NCI-H2171 (cell line): ENCODE measurements around the gene PLEKHA5.
A peak's percentile ranks its signal among the peaks of the same experiment; 100 is the strongest.
"Not testable (repeated sequence)": the region's sequence is repeated elsewhere in the genome, so short reads cannot be mapped to it uniquely, and the experiment has no call there.

Experiments
- DNase-seq: peaks from one replicate; lab custom pipeline; 2025; lab: John Stamatoyannopoulos, UW

PLEKHA5 gene

DNA sequence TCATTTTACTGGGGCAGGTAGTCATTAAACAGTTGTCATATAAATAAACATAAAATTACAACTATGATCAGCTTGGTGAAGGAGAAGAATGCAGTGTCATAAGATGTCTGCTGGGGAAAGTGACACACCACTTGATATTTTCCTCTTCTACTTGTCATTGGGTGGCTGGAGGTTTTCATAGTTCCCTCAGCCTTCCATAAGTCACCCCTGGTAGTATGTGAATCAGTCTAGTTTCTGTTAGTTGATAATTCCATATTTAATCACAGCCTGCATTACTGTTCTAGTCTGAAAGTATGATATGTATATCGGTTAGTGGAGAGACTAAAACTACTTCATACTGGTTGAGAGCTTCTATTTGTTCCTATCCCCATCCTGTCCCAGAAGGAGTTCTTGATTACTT is 38.2 kb downstream of the PLEKHA5 start:
- no peak for DNase-seq

DNA sequence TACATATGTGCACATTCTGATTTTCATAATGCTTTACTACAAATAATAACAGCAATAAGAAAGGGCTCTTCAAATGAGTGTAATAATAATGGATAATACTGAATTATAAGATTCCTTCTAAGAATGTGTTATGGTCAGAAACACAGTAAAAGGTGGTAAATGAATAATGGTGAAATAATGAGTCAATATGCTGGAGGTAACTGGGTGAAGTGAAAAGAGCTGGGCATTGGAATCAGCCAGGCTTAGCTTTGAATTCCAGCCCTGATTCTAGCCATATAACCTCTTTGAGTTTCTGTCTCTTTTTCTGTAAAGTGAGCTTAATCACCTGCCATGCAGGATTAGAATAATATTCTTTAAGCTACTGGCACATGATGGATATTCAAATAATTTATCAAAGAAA is 39.1 kb downstream of the PLEKHA5 start:
- no peak for DNase-seq

DNA sequence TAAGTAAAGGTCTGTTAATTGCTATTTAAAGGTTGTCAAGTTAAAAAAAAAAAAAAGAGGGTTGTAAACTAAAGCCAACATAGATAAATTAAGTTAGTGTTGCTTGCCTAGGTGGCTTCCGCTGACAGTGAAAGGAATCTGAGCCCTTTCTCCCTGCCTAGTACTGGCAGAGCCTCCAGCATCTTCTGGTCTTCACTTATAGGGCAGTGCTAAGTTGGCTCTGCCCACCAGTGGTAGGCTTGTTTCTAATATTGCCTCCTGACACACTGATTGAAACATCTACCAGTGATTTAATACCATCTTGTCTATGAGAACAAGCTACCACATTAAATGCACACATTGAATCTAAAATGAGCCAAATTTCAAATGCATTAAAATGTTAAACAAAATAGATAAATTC is 39.7 kb downstream of the PLEKHA5 start:
- DNase-seq = no peak

DNA sequence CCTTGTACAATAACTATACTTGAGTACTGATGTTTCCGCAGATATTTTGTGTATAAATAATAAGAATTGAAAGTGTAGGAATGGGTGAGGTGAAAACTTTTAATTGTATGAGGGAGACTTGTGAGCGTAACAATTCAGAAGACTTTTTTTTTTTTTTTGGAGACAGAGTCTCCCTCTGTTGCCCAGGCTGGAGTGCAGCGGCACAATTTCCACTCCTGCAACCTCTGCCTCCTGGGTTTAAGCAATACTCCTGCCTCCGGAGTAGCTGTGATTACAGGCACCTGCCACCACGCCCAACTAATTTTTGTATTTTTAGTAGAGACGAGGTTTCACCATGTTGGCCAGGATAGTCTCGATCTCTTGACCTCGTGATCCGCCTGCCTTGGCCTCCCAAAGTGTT is 40.8 kb downstream of the PLEKHA5 start:
- not testable (repeated sequence) for DNase-seq

DNA sequence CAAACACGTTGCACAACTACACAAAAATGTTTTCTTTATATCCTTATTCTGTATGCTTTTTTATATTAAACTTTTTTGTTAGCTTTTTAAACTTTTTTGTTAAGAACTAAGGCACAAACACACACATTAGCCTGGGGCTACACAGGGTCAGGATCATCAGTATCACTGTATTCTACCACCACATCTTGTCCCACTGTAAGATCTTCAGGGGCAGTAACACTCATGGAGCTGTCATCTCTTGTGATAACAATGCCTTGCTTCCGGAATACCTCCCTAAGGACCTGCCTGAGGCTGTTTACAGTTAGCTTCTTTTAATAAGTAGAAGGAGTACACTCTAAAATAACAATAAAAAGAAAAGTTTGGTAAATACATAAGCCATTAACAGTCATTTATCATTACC is 42.2 kb downstream of the PLEKHA5 start:
- DNase-seq = no peak

DNA sequence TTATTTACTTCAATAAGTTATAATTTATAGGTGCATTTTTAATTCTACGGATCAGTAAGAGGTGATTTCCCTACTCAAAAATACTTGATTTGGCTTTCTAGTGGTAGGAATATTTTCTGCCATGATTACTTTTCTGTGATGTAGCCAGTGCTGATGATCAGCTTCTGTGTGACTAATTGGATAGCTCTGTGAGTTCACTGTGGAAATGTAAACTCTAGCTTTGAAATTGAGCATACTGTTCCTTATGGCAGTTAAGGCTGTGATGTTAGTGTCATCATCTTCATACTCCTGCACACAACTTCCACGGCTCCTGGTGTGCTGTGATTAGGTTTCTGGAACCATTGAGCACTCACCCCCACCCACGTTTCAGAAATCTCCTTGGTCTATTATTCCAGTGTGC is 48.2 kb downstream of the PLEKHA5 start:
- DNase-seq = no peak

DNA sequence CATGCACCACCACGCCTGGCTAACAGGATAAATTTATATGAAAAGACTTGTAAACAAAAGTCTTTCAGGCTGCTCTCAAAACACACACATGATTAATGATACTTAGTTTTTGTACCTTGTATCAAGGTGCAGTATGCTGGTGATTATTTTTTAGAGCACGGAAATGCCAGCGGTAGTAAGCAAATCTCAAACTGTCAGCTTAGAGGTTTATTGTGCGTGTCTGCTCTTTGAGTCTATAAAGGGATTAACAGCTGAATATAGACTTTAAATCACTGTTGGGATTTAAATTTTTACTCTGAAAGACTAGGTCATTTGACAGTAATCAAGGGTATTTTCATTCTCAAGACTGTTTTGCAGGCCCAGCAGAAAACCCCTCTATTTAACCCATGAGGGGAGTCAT is 50.5 kb downstream of the PLEKHA5 start:
- no peak for DNase-seq

DNA sequence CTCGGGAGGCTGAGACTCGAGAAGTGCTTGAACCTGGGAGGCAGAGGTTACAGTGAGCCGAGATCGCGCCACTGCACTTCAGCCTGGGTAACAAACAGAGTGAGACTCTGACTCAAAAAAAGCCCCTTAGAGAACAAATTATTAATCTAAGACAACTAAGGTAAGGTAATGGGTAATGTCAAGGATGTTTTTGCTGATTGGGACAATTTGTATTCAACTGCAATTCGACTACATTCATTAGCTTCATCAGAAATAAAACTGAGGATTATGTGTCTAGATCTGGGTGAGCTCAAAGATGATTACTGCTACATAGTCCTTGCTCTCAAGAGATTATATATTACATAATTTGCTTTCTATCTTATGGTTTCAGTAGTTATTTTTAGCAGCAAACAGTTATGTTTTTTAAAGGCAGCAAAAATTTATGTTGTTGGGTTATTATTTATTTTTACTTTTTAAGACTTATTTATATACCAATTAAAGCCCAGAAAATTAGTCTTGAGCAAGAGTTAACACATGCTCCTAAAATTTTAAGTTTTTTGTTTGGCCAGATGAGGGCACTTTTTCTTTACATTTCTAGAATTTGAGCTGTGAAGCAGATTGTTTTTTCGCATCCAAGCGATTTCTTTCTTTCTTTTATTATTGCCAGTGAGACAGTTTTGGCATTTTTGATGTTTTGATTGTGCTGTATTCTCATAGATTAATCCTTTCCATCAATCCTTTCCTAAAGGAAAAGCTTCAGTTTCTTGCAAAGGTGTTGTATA is 52.3 kb downstream of the PLEKHA5 start:
- DNase-seq = no peak

DNA sequence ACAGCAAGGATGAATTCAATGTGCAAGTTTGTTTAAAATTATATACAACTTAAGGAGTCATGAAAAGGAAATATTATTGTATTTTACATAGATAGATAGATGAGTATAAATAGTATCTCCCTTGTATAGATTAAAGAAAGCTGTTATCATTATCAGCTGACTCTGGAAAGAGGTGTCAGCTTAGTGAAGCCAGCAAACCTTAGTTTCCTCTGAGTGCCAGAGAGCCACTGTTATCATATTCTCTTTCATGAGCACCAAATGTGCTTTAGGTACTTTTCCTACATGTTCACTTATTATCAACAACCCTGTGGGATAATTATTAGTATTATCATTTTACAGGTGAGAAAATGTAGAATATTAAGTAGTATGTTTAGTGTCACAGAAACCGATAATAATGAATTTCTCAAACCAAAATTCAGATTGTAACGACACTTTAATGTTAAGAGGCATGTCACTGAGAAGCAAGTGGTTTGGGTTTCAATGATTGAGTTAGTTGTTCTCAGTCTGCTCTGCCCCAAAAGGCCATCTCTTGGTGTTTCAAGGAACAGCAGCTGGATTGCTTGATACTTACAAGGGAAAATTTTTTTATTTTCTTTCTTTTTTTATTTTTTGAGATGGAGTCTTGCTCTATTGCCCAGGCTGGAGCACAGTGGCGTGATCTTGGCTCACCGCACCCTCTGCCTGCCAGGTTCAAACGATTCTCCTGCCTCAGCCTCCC is 53.7 kb downstream of the PLEKHA5 start:
- no peak for DNase-seq

DNA sequence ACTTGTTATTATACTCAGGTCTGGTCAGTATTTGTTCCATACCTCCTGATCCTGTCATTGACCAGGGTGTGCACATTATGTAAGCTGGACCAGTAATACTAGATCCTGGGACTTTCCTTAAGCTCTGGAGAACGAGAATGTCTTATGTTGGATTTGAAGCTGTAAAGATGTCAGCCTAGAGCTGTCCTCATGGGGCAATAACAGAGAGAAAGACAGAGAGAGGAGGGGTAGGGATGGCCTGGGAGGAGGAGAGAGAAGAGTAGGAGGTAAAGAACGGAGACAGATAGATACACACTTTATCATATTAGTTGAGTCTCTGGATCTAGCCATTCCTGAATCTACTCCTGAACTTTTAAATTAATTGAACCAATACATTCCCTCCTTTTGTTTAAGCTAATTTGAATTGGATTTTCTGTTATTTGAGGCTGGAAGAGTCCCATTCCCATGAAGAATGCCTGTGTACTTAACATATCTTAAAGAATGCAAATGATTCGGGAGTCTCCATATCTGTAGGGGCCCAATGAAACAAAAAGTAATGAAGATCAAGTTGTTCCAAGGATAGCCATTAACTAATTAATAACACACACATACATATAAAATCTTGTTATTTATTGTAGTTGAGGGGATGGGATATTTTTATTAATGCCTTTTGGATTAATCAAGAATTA is 55.9 kb downstream of the PLEKHA5 start:
- no peak for DNase-seq

DNA sequence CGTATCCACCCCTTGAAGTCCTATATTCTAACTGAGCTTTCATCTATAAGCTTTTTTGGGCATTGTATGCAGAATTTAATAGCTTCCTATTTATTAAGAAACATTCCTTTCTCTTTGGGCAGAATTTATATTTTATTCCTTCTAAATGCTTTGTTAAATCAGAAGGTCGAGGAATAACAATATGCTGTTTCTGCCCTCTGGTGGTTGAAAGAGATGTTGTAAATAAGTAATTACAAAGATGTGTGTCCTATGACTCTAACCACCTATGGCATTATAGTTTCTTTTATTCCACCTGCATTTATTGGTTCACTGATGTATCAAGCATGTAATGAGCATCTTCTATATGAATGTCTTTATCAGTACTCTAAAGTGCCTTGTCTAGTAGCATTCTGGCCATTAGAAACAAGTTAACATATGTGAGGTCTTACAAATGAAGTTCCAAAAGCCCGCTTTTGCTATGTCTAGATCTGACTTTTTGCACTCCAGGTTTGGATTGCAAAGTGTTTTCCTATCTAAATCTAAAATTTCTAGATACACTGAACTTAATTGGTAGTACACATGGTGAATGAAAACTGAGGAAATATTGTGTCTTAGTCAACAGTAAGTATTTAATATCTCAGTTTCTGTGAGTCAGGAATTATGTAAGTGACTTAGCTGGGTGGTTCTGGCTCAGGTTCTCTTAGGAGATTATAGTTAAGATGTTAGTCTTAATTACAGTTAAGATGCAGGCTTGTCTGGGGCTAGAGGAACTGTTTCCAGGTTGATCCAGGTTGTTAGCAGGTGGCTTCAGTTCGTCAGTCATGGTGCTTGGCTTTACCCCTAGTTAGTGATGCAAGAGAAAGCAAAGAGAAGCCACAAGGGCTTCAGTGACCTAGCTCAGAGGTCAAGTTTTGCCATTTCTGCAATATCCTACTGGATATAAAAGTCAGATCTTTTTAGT is 57.5 kb downstream of the PLEKHA5 start:
- peak; percentile 9 for DNase-seq

DNA sequence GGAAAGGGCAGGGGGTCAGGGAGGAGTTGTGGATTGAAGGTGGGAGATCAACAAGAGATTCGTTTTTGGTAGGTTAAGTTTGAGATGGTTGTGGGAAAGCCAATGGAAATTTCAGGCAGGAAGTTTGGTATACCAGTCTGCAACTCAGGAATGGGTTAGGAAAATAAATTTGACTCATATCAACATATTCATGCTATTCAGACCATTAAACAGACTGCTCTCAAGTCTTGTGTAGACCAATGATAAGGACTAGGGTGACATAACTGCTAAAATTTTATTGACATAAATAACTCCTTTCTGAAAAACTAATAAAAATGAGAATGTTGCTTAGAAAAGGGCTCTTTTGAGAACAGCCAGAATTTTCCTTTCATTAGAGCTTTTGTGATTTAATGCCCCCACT is 60.0 kb downstream of the PLEKHA5 start:
- DNase-seq = no peak

DNA sequence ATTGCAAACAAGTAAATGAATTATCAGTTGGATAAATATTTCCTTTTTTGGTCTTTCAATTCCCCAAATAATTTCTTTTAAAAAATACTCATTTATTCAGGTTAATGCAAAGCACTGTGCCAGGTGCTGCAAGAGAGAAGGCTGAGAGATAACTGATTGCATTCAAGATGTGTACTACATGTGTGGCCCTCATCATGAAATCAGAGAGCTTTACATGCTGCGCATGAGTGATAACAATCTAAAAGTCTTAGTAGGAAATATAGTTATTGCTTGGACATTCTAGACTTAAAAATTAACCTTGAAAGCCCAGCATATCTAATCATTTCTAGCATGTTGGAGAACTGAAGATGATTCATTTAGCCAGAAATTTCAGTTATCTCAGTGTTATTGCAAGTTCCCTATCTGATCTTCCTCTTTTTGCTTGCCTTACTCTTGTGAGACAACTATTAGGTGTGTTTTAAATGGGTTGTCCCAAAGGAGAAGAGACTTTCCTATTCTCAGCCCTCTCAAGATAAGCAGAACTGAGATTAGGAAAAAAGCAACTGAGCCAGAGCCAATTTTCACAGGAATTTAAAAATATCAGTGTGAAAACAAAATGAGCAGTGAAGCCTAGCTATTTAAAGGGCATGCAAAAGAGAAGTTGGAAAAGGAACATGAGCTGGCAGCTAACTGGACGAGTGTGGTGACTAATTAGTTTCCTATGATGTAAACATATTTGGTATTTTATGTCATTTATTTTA is 60.9 kb downstream of the PLEKHA5 start:
- no peak for DNase-seq

DNA sequence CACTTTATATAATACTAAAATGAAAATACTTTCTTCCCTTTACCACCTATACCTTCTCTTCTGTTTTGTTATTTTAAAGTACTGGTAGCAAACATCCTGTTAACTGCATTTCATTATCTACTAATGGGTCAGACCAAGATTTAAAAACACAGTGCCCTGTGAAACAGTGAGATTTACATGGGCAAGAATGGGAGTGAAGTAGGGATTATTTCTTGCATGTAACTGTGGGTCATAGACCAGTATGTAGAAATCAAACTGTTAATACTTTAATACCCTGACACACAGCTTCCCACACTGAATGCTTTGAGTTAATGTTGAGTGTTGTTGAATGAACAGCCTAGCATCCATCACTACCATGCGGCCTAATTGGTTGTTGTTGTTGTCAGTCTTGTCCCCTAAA is 61.6 kb downstream of the PLEKHA5 start:
- no peak for DNase-seq

DNA sequence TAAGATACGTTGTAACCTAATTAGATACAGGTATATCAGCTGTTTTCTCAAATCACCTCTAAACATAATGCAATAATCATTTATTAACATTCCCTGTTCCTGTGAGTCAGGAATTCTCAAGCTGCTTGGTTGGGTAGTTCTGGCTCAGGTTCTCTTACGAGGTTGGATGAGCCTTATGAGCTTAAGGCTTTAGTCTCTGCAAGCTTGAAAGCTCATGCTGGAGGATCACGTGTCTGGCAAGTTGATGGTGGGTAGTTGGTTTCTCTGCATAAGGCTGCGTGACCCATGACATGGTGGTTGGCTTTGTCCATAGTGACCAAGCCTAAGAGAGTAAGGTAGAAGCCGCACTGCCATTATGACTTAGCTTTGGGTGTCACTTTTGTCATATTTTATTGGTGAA is 62.0 kb downstream of the PLEKHA5 start:
- no peak for DNase-seq

DNA sequence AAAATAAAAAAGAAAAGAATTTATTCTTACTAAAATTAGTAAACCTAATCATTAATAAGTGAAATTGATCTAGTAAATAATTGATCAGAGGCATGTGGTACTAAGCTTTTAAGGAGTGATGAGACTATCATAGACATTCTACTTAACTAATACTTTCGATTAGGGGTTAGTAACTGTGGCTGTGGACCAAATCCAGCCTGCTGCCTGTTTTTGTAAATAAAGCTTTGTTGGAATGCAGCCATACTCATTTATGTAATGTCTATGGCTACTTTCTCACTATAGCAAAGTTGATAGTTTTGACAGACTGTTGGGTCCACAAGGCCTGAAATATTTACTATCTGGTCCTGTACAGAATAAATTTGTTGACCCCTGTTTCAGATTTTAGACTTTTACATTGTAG is 63.2 kb downstream of the PLEKHA5 start:
- no peak for DNase-seq

DNA sequence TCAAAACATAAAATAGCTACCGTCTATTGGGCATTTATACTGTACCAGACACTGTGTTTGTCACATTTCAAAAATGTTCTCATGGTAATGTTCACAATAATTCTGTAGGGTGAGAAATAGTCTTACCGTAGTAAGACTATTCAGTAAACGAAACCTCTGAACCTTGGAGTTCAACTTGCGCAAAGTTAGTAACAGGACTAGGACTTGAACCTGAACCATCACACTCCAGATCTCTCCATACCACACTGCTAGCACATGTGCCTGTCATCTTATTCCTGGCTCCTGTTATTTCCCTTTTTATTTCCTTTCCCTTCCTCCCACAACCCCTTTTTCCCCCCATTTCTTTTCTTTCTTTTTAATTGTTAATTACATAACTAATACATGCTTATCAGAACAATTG is 65.4 kb downstream of the PLEKHA5 start:
- DNase-seq = no peak

DNA sequence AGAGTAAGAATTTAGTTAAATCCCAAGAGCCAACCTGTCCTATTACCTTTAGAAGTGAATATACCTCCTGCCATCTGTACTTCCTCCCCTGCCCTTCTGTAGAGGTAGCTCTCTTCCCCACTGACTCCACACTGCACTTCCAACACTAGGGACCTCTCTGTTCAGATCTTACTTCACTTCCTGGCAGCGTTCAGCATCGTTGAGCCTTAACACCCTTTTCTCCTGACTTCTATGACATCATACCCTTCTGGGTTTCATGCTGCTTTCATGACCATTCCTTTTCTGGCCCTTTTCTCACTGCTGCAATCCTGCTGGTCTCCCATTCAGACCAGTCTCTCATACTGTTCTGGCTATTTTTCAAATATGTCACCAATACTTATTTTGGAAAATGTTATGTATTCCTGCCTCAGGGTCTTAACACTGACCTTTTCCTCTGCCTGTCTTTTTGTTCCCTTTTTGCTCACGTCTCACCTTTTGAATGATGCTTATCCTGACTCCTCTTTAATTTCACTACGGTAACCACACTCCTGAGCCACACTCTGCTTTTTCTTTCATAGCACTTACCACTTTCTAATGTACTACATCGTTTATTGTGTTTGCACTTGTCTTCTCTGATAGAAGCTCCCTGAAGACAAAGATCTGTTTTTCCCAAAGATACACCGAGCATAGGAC is 67.6 kb downstream of the PLEKHA5 start:
- DNase-seq = no peak

DNA sequence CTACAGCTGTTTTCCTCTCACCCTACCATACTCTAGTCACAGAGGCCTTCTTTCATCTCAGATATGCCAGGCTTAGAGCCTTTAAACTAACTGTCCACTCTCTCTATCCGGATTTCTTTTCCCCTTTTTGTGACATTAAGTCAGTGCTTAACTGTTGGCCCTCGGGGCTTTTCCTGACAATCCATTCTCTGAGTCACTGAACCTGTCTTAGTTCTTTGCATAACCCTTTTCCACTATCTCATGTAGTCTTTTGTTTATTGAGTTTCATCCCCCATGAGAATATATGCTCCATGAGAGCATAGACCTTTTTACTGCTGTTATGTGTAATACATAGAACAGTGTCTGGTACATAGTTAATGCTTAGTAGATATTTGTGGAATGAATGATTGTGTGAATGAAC is 68.7 kb downstream of the PLEKHA5 start:
- DNase-seq = no peak

DNA sequence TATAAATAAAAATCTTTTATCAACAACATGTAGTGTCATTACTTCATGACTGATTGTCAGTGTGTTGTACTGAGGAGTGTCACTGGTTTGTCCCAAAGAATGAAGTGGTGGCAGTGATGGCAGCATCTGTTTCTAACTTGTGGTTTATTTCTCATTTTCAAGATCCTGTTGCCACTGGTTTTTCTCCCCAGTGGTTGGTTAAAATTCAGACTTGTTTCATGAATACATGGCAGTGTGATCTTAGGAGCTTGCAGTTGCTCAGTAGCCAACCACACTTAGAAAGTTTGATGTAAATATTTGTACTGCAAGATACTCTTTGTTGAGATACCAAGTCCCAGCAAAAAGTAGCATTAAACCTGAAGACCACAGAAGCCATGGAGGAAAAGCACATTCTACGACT is 69.8 kb downstream of the PLEKHA5 start:
- DNase-seq = no peak

DNA sequence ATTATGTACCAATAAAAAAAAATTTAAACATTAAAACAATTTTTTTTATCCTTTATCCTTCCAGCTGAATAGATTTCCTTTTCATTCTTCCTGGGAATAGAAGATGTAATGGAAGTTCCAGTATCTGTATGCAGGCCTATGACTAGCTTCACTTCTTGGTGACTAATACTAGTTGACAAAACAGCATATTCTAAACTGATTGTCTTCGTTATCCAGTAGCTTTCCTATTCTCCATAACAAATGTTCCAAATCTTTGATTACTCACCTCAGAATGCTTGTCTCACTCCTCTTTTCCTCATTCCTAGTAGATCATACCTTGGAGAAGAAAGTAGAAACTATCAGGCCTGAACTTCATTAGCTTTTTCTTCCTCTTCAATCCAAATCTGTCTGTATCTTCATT is 70.7 kb downstream of the PLEKHA5 start:
- DNase-seq = no peak
